Caki2 (cell line): ENCODE data around the gene COLEC11. TPM values are rescaled to one million over a fixed set of nuclear protein-coding genes. Genes with fewer than 3 reads are reported as not detected.

Experiments used
- DNase-seq: peaks from one replicate; pipeline ENCODE4 v3.0.0-alpha.2; 2015; ENCODE audit warnings: low read depth
- in situ Hi-C: cut with HindIII; loops from 2 replicates; pipeline ENCODE4 v1.10.0; 2016; ENCODE audit warnings: low sequenced_read_pairs, low pct_unique_long_range_greater_than_20kb, mixed read lengths
- total RNA-seq: library from RNA; depleted of rRNA; stranded (reverse); fragments of >200 nt; shearing (Covaris generic); gene quantifications from 2 replicates; pipeline ENCODE4 v1.2.3, GENCODE V29; 2014; ENCODE audit warnings: low replicate concordance

COLEC11 gene
- total RNA-seq, 1 experiment from 2014 or later = not detected

GRCh38 chr2:3581367-3582262, 13.3 kb upstream of the COLEC11 start:
- in situ Hi-C loops = no loop called here
- DNase-seq = no peak

DNA sequence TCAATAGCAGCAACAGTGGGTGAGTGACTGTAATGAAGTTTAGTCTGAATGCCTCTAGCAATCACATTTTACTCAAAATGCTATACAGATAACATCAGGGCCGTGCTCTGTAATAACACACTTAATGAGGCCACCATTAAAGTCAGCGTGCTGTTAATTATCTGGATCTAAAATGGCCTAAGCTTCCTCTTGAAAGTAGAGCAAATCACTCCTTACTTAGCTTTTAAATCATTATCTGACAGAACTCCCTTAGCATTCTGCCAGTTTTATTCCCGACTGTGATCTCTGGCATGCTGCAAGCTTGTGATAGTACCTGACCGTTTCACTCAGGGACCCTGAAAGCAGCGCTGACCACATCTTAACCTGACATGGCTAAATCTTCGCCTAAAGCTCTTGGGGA, 10.8 kb upstream of the COLEC11 start:
- no peak for DNase-seq
- in situ Hi-C loops = no loop called here

DNA sequence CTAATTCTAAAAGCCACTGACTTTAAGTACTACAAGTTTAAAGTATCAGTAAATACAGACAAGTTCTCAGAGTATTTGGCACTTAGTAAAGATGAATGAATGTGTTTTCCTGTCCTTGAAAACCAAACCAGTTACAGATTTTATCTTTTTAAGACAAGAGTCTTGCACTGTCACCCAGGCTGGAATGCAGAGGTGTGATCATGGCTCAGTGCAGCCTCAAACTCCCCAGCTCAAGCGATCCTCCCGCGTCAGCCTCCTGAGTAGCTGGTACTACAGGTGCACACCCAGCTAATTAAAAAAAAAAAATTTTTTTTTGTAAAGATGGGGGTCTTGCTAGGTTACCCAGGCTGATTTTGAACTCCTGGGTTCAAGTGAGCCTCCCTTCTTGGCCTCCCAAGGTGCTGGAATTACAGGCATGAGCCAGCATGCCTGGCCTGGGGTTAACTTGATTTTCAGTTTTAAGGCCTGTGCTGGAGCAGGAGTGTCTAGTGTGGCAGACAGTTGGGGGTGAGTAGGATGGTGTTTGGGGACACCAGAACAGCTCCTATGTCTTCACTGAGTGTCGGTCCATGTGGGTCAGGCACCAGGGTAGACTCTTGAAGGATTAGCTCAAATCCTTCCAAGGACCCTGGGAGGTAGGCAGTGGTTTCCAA, 10.2 kb upstream of the COLEC11 start:
- DNase-seq = no peak
- in situ Hi-C loops = no loop called here

- in situ Hi-C loops = no loop called here
- no peak for DNase-seq
These were observed 9.4 kb upstream of the COLEC11 start for GRCh38 chr2:3585261-3586109.

DNA sequence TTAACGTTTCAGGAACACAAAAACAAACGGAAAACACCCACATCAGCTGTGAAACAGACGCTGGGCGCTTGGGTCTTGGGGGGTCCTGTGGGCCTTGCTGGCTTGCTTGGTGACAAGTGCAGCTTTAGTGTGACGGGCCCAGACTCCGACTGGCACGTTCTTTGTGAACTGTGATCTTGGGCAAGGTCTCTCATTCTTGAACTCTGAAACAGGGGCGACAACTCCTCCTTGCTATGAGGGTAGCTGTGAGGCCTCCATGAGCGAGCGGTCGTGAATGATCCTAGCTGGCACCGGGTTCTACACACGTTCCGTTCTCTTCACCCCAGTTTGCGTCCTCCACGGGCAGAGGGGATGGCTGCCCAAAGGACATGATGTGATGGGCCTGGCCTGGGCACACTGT, 8.7 kb upstream of the COLEC11 start:
- in situ Hi-C loops = no loop called here

GRCh38 chr2:3587021-3587420, 7.9 kb upstream of the COLEC11 start:
- DNase-seq = no peak
- in situ Hi-C loops = no loop called here

More for the DNA sequence above, 8.7 kb upstream of the COLEC11 start:
- no peak for DNase-seq

GRCh38 chr2:3587432-3587831, 7.5 kb upstream of the COLEC11 start:
- no peak for DNase-seq

GRCh38 chr2:3588084-3588483, 6.8 kb upstream of the COLEC11 start:
- in situ Hi-C loops = no loop called here
- no peak for DNase-seq

More at GRCh38 chr2:3587432-3587831, 7.5 kb upstream of the COLEC11 start:
- in situ Hi-C loops = no loop called here

DNA sequence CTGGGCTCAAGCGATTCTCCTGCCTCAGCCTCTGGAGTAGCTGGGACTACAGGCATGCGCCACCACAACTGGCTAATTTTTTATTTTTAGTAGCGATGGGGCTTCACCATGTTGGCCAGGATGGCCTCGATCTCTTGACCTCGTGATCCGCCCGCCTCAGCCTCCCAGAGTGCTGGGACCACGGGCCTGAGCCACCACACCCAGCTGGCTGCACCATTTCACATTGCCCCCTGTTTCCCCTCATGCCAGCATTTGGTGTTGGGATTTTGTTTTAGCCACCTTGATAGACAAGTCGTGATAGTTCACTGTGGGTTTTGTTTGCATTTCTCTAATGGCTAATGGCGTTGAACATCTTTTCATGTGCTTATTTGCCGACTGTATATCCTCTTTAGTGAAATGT, 5.8 kb upstream of the COLEC11 start:
- no peak for DNase-seq
- in situ Hi-C loops = no loop called here

DNA sequence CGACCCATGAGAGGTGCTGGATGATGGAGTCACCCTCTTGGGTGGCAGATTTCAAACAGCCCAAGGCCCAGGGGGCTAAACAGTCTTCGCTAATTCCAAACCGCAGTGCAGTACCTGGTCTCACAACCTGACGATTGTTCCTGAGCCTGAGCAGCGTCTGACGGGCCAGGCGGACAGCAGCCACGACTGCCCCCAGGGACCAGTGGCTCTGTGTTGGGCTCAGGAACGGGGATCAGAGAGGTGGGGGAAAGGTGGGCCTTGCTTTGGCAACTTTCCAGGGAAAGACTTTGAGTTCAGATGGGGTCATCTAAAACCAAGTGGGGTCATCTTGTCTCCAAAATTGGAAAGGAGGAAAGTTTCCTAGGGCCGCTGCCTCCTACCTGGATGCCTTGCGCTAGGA, 492 bp downstream of the COLEC11 start:
- no peak for DNase-seq
- in situ Hi-C loops = no loop called here

GRCh38 chr2:3595985-3596384, 1.1 kb downstream of the COLEC11 start:
- no peak for DNase-seq
- in situ Hi-C loops = no loop called here

DNA sequence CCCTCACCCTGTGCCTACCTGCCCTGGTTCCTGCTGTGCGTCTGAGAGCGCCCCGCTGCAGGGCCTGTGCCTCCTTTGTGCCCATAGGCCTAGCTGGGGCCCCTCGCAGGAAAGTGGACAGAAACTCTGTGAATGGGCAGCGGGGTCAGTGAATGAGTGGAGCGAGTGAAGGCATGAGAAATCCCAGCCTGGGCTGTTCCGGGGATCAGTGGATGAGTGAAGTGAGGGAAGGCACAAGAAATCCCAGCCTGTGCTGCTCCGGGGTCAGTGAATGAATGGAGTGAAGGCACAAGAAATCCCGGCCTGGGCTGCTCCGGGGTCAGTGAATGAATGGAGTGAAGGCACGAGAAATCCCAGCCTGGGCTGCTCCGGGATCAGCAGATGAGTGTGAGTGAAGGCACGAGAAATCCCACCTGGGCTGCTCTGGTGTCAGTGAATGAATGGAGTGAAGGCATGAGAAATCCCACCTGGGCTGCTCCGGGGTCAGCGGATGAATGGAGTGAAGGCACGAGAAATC, 2.0 kb downstream of the COLEC11 start:
- no peak for DNase-seq
- in situ Hi-C loops = no loop called here

DNA sequence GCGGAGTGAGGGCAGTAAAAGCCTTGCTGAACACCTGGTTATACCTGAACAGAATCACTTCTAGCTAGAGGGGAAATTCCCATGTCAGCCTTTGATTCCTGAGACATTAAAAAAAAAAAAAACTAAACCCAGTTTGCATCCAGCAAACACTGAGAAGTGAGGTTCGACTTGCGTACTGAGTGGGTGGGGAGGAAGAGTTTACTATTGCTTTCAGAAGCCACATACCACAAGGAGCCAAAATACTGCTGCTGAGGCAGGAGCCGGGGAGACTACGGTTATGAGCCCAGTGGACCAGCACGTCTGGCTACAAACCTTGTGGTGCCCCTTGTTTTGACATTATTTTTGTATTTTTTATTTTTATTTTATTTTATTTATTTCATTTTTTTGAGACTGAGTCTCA, 2.7 kb downstream of the COLEC11 start:
- DNase-seq = no peak
- in situ Hi-C loops = no loop called here

DNA sequence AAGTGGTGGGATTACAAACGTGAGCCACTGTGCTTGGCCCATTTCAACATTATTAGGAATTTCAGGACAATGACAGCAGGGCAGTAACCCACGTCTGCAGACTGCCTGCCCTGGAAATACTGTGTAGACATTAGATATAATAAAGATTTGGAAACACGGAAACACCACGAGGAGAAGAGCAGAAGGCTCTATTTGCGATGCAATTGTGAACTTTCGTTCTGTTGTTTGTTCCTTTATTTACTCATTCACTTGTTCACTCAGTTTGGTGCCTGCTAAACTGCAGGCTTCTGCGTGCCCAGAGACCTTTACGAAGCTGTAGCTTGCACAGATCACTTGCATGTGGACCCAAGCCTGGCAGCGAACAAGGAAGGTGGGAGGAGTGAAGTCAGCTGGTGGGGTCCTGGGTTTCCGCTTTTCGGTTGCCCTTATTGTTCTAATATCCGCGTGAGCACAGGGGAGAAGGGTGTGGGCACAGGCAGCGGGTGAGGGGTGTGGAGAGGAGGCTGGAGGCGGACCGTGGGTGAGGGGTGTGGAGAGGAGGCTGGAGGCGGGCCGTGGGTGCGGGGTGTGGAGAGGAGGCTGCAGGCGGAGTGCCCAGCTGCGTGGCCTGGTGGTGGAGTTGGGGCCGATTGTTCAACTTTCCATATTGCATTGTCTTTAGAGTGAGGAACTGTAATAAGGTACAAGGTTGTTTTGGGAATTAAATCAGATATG, 3.4 kb downstream of the COLEC11 start:
- no peak for DNase-seq
- in situ Hi-C loops = no loop called here

- in situ Hi-C loops = no loop called here
- no peak for DNase-seq
These were observed 4.3 kb downstream of the COLEC11 start for GRCh38 chr2:3598912-3599854.

DNA sequence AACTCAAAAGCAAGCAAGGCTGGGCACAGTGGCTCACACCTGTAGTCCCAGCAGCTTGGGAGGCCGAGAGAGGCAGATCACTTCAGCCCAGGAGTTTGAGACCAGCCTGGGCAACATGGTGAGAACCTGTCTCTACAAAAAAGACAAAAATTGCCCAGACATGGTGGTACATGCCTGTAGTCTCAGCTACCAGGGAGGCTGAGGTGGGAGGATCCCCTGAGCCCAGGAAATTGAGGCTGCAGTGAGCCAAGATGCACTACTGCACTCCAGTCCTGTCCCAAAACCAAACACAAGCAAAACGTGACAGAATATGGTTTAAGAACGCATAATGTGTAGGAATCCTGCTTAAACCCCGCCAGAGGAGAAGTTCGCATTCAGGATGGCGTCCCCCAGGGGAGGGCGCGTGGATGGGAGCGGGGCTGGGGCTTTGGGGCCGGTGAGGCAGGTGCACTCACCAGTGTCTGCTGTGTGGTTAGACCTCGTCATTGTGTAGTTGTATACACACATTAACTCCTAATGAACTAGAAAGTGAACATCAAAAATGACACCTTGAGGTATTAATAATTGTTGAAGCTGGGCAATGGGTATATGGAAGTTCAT, 5.4 kb downstream of the COLEC11 start:
- no peak for DNase-seq
- in situ Hi-C loops = no loop called here
